Astrocyte (in vitro differentiated cells and primary cell): ENCODE results near the gene CRYGB.
A peak's percentile ranks its signal among the peaks of the same experiment; 100 is the strongest.

Experiments used
- EZH2 ChIP-seq: IDR thresholded peaks from 2 replicates; pipeline ENCODE4 v1.6.1; 2012; ENCODE audit warnings: mild to moderate bottlenecking, low read length, inconsistent platforms; ENCODE audit not compliant: insufficient read depth
- TF ChIP-seq, protein P1 (sequence below): IDR thresholded peaks from 2 replicates; pipeline ENCODE4 v1.5.1; 2011; ENCODE audit warnings: low read depth, mild to moderate bottlenecking, inconsistent platforms, low read length, moderate library complexity; ENCODE audit not compliant: insufficient read depth

DNA sequence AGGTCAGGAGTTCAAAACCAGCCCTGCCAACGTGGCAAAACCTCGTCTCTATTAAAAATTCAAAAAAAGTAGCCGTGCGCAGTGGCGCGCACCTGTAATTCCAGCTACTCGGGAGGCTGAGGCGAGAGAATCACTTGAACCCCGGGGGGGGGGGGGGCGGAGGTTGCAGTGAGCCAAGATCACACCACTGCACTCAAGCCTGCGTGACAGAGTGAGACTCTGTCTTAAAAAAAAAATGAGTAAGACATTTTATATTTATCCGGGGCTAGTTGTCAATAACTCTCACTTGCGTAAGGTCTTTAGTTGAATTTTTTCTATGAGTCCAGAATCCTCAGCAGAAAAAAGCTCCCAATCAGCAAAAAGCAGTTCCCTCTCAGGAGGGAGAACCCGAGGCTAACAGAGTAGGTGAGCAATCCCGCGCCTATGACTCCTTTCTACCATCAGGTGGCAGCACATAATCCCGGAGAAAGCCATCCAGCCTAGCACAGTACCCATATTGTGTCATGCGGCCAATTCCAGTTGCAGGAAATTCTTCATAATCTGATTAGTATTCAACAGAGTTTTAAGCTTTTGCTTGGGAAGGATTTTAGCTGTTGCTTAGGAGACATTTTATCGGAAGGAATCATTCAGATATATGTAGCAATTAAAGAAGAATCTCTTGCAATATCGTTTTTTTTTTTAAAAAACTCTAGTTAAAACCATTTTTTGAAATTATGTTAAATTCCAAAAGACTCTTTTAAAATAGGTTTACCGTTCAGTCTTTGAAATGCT, 29.3 kb upstream of the CRYGB start:
- TF ChIP-seq, protein P1, sequence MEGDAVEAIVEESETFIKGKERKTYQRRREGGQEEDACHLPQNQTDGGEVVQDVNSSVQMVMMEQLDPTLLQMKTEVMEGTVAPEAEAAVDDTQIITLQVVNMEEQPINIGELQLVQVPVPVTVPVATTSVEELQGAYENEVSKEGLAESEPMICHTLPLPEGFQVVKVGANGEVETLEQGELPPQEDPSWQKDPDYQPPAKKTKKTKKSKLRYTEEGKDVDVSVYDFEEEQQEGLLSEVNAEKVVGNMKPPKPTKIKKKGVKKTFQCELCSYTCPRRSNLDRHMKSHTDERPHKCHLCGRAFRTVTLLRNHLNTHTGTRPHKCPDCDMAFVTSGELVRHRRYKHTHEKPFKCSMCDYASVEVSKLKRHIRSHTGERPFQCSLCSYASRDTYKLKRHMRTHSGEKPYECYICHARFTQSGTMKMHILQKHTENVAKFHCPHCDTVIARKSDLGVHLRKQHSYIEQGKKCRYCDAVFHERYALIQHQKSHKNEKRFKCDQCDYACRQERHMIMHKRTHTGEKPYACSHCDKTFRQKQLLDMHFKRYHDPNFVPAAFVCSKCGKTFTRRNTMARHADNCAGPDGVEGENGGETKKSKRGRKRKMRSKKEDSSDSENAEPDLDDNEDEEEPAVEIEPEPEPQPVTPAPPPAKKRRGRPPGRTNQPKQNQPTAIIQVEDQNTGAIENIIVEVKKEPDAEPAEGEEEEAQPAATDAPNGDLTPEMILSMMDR = peak; percentile 94
- TF ChIP-seq EZH2 = no peak
